ENCODE results near the gene PDXP.

The PDXP gene

DNA sequence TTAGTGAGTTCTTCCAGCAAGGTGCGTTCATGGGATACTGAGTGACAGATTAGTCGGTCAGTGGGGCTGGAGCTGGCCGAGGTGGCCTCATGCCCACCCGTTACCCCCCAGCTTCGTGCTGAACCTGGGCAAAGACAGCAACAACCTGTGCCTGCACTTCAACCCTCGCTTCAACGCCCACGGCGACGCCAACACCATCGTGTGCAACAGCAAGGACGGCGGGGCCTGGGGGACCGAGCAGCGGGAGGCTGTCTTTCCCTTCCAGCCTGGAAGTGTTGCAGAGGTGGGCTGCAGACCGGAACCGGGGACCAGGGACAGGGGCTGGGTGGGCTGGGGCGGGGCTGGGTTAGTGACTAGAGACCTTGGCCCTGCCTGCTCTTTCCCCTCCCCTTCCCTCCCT, 19.8 kb downstream of the PDXP start:
- DNase-seq: no peak
- peaks cover 15% of the 10 kb centered on the region for H3K4me1 ChIP-seq
- H3K27me3 ChIP-seq: no peaks in the 10 kb centered on the region
- no peaks in the 10 kb centered on the region for H3K36me3 ChIP-seq
- TF ChIP-seq, protein P1, sequence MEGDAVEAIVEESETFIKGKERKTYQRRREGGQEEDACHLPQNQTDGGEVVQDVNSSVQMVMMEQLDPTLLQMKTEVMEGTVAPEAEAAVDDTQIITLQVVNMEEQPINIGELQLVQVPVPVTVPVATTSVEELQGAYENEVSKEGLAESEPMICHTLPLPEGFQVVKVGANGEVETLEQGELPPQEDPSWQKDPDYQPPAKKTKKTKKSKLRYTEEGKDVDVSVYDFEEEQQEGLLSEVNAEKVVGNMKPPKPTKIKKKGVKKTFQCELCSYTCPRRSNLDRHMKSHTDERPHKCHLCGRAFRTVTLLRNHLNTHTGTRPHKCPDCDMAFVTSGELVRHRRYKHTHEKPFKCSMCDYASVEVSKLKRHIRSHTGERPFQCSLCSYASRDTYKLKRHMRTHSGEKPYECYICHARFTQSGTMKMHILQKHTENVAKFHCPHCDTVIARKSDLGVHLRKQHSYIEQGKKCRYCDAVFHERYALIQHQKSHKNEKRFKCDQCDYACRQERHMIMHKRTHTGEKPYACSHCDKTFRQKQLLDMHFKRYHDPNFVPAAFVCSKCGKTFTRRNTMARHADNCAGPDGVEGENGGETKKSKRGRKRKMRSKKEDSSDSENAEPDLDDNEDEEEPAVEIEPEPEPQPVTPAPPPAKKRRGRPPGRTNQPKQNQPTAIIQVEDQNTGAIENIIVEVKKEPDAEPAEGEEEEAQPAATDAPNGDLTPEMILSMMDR (IDR thresholded peaks at IDR 0.05; ENCODE audit: low read depth, low read length): no peak
- no peak overlapping the region for H3K4me3 ChIP-seq (ENCODE audit: low read depth, low read length)
- no peaks in the 10 kb centered on the region for H3K9me3 ChIP-seq

DNA sequence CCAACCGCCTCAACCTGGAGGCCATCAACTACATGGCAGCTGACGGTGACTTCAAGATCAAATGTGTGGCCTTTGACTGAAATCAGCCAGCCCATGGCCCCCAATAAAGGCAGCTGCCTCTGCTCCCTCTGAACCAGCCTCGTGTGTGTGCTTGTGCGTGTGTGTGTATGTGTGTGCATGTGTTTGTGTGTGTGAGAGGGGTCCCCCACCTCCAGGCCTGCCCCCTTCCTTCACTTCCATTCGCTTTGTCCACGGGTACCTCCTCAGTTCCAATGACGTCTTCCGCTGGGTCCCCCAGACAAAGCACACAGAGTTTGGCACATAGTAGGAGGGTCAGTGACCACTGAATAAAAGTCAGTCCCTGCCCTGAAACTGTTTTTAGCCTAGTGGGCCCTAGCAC, 21.1 kb downstream of the PDXP start:
- Histone ChIP-seq H3K9me3 (no peaks in the 10 kb centered on the region), H3K36me3 (no peaks in the 10 kb centered on the region), H3K27me3 (no peaks in the 10 kb centered on the region), H3K4me3 (ENCODE audit: low read depth, low read length) (no peak overlapping the region), H3K4me1 (peaks cover 12% of the 10 kb centered on the region)
- no peak for DNase-seq
- TF ChIP-seq, protein P1 (IDR thresholded peaks at IDR 0.05; ENCODE audit: low read depth, low read length): no peak

DNA sequence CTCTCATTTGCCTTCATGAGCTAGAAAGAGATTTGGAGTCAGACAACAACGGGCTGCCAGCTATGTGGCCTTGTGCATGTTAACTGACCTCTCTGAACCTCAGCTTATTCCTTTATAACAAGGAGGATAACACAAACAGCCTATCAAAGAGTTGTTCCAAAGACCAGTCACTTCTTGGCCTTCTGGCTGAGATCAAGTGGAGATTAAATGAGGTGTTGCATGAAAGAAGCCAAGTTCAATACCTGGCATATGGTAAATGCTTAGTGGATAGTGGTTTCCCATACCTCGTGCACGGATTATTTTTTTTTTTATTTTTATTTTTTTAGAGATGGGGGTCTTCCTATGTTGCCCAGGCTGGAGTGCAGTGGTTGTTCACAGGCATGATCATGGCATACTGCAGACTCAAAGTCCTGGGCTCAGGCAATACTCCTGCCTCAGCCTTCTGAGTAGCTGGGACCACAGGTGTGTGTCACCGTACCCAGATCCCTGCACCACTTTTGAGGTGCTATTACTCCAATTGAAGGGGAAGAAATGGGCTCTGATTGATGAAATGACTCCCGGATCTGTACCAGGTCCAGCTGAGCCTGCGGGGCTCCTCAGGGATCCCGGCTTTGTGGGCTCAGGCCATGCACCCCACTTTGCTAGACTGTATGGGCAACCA, 21.8 kb downstream of the PDXP start:
- no peaks in the 10 kb centered on the region for H3K36me3 ChIP-seq
- H3K27me3 ChIP-seq: no peaks in the 10 kb centered on the region
- H3K9me3 ChIP-seq: no peaks in the 10 kb centered on the region
- H3K4me1 ChIP-seq: peaks cover 7% of the 10 kb centered on the region
- DNase-seq: no peak
- TF ChIP-seq, protein P1 (IDR thresholded peaks at IDR 0.05; ENCODE audit: low read depth, low read length): no peak
- no peak overlapping the region for H3K4me3 ChIP-seq (ENCODE audit: low read depth, low read length)

DNA sequence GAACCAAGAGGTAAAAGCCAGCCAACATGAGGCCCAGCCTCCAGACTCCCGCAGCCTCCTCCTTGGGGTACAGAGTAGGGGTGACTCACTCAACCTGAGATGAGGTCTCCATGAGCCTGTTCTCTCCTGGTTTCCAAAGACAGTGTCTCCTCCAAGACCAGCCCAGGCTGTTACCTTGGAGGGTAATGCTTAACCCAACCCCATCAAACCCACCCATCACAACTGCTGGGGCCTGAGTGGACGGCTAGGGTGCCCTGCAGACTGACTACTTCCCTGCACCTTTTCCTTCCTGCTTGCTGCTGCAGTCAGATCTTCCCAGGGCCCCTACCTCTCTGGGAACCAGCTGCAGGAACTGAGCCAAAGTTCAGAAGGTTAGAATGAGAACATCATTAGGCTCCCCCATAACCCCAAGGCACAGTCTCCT, 22.5 kb downstream of the PDXP start:
- Histone ChIP-seq H3K27me3 (no peaks in the 10 kb centered on the region), H3K4me3 (ENCODE audit: low read depth, low read length) (no peak overlapping the region), H3K9me3 (no peaks in the 10 kb centered on the region), H3K4me1 (peaks cover 4% of the 10 kb centered on the region; the same call in 1 of the 2 replicates), H3K36me3 (no peaks in the 10 kb centered on the region)
- TF ChIP-seq, protein P1 (IDR thresholded peaks at IDR 0.05; ENCODE audit: low read depth, low read length): no peak
- no peak for DNase-seq

DNA sequence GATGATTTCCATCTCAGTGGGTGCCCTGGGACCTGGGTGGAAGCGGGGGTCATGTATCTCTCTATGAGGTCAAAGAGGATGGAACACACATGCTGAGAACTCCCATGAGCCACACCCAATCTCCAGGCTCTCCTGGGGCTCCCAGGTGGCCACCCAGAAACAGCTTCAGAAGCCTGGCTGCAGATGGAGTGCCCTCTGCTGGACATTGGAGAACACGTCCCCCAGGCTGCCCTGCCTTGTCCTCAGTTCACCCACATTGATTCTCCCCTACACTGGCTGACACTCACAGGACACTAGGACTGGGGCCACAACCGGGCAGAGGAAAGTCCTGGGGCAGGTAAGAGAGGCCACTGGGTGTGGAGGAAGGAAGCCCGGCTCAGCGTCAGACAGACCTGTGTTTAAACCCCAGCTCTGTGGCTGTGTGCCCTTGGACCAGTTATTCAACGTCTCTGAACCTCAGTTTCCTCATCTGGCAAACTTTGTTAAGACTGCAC, 23.1 kb downstream of the PDXP start:
- TF ChIP-seq, protein P1 (IDR thresholded peaks at IDR 0.05; ENCODE audit: low read depth, low read length): peak; percentile 95
- peak; percentile 81 for DNase-seq
- Histone ChIP-seq H3K27me3 (no peaks in the 10 kb centered on the region), H3K4me3 (ENCODE audit: low read depth, low read length) (no peak overlapping the region), H3K9me3 (no peaks in the 10 kb centered on the region), H3K4me1 (peaks cover under 1% of the 10 kb centered on the region; the same call in 1 of the 2 replicates), H3K36me3 (no peaks in the 10 kb centered on the region)

DNA sequence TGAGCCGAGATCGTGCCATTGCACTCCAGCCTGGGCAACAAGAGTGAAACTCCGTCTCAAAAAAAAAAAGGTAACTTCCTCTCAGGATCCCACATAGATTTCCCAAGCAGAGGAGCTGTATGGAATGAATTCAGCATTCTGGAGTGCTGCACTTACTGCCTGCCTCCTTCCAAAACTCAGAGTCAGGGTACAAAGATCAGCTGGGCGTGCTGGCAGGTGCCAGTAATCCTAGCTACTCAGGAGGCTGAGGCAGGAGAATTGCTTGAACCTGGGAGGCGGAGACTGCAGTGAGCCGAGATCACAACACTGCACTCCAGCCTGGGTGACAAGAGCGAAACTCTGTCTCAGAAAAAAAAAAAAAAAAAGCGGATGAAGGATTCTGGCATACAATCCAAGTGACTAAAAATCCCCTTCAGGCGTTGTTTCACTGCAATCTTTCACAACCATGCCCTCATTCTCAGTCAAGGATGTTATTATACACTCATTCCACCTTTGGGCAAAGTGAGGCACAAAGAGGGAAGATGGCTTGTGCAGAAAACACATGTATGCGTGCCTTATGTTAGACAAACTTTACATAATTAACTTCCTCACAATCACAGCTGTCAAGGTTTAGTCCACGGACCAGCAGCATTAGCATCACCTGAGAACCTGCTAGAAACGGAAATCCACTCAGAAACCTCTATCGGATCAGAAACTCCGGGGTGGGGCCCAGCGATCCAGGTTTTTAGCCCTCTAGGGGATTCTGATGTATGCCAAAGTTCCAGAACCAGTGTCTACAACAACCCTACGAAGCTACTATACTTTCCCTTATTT, 26.5 kb downstream of the PDXP start:
- H3K4me1 ChIP-seq: no peaks in the 10 kb centered on the region
- H3K27me3 ChIP-seq: no peaks in the 10 kb centered on the region
- peaks cover 14% of the 10 kb centered on the region for H3K36me3 ChIP-seq
- no peak for DNase-seq
- TF ChIP-seq, protein P1 (IDR thresholded peaks at IDR 0.05; ENCODE audit: low read depth, low read length): no peak
- H3K4me3 ChIP-seq (ENCODE audit: low read depth, low read length): no peak overlapping the region
- no peaks in the 10 kb centered on the region for H3K9me3 ChIP-seq

Measured in BE2C (cell line).